Measurements from ENCODE around the gene SHB. TPM values are rescaled to one million over a fixed set of nuclear protein-coding genes. Genes with fewer than 3 reads are reported as not detected.

Gene SHB
- total and polyA plus RNA-seq, 8 donors: 16.1 to 26.8 (median 21.9) TPM

GRCh38 chr9:38008168-38009034, 60.6 kb downstream of the SHB start:
- intact Hi-C loops (cut with DNase I): no loop called here
- H3K27ac ChIP-seq: peak overlapping the region; percentile 66 to 69
- no peaks in the 10 kb centered on the region for H3K27me3 ChIP-seq
- peak; percentile 84 for ATAC-seq
- no peak overlapping the region for H3K4me3 ChIP-seq
- DNase-seq: peak in 3 of 4 donors; percentile 36 to 90 (median 87)
- no peaks in the 10 kb centered on the region for H3K9me3 ChIP-seq
- TF ChIP-seq CTCF (IDR thresholded peaks at IDR 0.05): no peak
- H3K4me1 ChIP-seq: peaks cover 14 to 54% of the 10 kb centered on the region in 2 donors
- peaks cover 0 to 5% of the 10 kb centered on the region in 2 donors for H3K36me3 ChIP-seq

- peaks cover 14 to 54% of the 10 kb centered on the region in 2 donors for H3K4me1 ChIP-seq
These were observed 62.0 kb downstream of the SHB start for GRCh38 chr9:38007016-38007415.

GRCh38 chr9:38006163-38006562, 62.9 kb downstream of the SHB start:
- no peaks in the 10 kb centered on the region for H3K27me3 ChIP-seq
- DNase-seq (no peak), ATAC-seq (no peak)
- H3K36me3 ChIP-seq: peaks cover 0 to 3% of the 10 kb centered on the region in 2 donors
- peaks cover 14 to 48% of the 10 kb centered on the region in 2 donors for H3K4me1 ChIP-seq
- no peak for TF ChIP-seq CTCF (IDR thresholded peaks at IDR 0.05)
- H3K4me3 ChIP-seq: no peak overlapping the region
- no peak overlapping the region for H3K27ac ChIP-seq
- intact Hi-C loops (cut with DNase I): no loop called here
- no peaks in the 10 kb centered on the region for H3K9me3 ChIP-seq

More at GRCh38 chr9:38007016-38007415, 62.0 kb downstream of the SHB start:
- Histone ChIP-seq H3K36me3 (no peaks in the 10 kb centered on the region), H3K4me3 (no peak overlapping the region), H3K9me3 (no peaks in the 10 kb centered on the region), H3K27ac (peak overlapping the region in 1 of 2 donors; percentile 66), H3K27me3 (no peaks in the 10 kb centered on the region)
- TF ChIP-seq CTCF (IDR thresholded peaks at IDR 0.05): no peak
- ATAC-seq: no peak
- intact Hi-C loops (cut with DNase I): no loop called here
- DNase-seq: no peak

GRCh38 chr9:38004809-38005560, 64.0 kb downstream of the SHB start:
- no peak for TF ChIP-seq CTCF (IDR thresholded peaks at IDR 0.05)
- DNase-seq: no peak
- H3K27me3 ChIP-seq: no peaks in the 10 kb centered on the region
- no peak for ATAC-seq
- H3K4me3 ChIP-seq: no peak overlapping the region
- peaks cover 0 to 3% of the 10 kb centered on the region in 2 donors for H3K36me3 ChIP-seq
- intact Hi-C loops (cut with DNase I): no loop called here
- H3K27ac ChIP-seq: no peak overlapping the region
- H3K4me1 ChIP-seq: peaks cover 14 to 47% of the 10 kb centered on the region in 2 donors
- H3K9me3 ChIP-seq: no peaks in the 10 kb centered on the region

Measured in left lung (tissue), 10 donors.